Kidney epithelial cell (primary cell): Measurements from ENCODE around the gene ADH4. TPM values are rescaled to one million over a fixed set of nuclear protein-coding genes. Genes with fewer than 3 reads are reported as not detected.

Source experiments
- DNase-seq: peaks from one replicate; pipeline ENCODE4 v3.0.0-alpha.2; 2010; ENCODE audit warnings: low read depth
- H3K27me3 ChIP-seq: 2 replicates; pipeline ENCODE4 v1.6.0; 2011; ENCODE audit warnings: low read length; ENCODE audit not compliant: control insufficient read depth, insufficient read depth
- H3K36me3 ChIP-seq: 2 replicates; pipeline ENCODE4 v1.5.1; 2011; ENCODE audit warnings: low read length; ENCODE audit not compliant: control insufficient read depth, insufficient read depth
- H3K4me3 ChIP-seq: 2 replicates; pipeline ENCODE4 v1.5.1; 2011; ENCODE audit warnings: low read depth, mild to moderate bottlenecking, control low read depth, low read length
- total RNA-seq: library from RNA; depleted of rRNA; stranded (reverse); fragments of >200 nt; gene quantifications from 2 replicates; pipeline ENCODE4 v1.2.3, GENCODE V29; 2015
- TF ChIP-seq, protein P1 (sequence below): IDR thresholded peaks from 2 replicates; pipeline ENCODE4 v1.5.1; 2011; ENCODE audit warnings: mild to moderate bottlenecking, moderate library complexity, low read length, control low read depth, inconsistent platforms; ENCODE audit not compliant: insufficient read depth, poor library complexity, severe bottlenecking

ADH4 gene
- total RNA-seq, 1 donor from 2014 or later: not detected

DNA sequence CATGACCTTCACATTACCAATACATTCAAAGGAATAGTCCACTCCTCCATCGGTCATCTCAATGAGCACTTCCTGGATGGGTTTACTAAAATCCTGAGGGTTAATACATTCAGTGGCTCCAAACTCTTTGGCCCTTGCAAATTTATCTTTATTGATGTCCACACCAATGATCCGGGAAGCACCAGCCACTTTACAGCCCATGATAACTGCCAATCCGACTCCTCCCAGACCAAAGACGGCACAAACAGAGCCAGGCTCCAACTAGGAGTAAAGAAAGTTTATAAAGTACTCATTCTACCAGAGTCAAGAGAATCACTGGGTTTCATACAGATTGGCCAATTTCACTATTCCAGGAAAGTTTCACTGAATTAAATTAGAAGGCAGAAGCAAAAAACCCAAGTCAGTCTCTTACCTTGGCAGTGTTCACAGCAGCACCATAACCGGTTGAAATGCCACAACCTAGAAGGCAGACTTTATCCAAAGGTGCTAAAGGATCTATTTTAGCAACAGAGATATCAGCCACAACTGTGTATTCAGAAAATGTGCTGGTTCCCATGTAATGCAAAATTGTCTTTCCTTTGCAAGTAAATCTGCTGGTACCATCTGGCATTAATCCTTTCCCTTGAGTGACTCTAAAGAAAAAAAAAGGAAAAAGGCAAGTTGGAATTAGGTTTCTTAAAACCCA is 67.7 kb downstream of the ADH4 start:
- Histone ChIP-seq H3K27me3 (no peaks in the 10 kb centered on the region), H3K4me3 (no peak overlapping the region), H3K36me3 (peaks cover 4% of the 10 kb centered on the region)
- TF ChIP-seq, protein P1, sequence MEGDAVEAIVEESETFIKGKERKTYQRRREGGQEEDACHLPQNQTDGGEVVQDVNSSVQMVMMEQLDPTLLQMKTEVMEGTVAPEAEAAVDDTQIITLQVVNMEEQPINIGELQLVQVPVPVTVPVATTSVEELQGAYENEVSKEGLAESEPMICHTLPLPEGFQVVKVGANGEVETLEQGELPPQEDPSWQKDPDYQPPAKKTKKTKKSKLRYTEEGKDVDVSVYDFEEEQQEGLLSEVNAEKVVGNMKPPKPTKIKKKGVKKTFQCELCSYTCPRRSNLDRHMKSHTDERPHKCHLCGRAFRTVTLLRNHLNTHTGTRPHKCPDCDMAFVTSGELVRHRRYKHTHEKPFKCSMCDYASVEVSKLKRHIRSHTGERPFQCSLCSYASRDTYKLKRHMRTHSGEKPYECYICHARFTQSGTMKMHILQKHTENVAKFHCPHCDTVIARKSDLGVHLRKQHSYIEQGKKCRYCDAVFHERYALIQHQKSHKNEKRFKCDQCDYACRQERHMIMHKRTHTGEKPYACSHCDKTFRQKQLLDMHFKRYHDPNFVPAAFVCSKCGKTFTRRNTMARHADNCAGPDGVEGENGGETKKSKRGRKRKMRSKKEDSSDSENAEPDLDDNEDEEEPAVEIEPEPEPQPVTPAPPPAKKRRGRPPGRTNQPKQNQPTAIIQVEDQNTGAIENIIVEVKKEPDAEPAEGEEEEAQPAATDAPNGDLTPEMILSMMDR: no peak
- DNase-seq: no peak

DNA sequence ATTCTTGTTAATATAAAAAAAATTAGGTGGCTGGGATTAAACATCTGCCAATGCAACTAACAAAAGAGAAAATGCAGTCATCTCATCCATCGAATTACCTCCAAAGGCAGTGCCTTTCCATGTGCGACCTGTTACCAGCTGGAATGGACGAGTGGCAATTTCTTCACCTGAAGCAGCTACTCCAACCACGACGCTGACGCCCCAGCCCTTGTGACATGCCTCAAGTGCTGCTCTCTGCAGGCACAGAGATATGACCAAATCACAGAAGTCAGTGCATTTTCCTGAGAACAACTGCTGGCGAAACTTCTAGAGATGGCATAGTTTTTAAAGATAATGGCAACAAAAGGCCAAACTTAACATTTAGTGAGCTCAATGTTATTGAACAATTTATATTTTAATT is 69.3 kb downstream of the ADH4 start:
- TF ChIP-seq, protein P1: no peak
- Histone ChIP-seq H3K27me3 (no peaks in the 10 kb centered on the region), H3K36me3 (peaks cover 2% of the 10 kb centered on the region), H3K4me3 (no peak overlapping the region)
- no peak for DNase-seq

Other genes with a start within 250 kb of the ADH4 start
- gene EIF4E, start 215.2 kb downstream of the ADH4 start, total RNA-seq: 78.6 and 87.0 TPM in 2 replicates
- gene METAP1, start 148.6 kb downstream of the ADH4 start, total RNA-seq: 56.0 and 58.9 TPM in 2 replicates
- gene ADH5, start 55.5 kb downstream of the ADH4 start, total RNA-seq: 85.8 and 99.5 TPM in 2 replicates
- not detected in 2 replicates for gene ADH6, start 74.9 kb upstream of the ADH4 start, total RNA-seq
- not detected in 2 replicates for gene ADH1A, start 146.7 kb upstream of the ADH4 start, total RNA-seq
- 0.08 TPM in 1 of 2 replicates, not detected in the other for gene ADH1B, start 177.1 kb upstream of the ADH4 start, total RNA-seq
- gene ADH1C, start 208.4 kb upstream of the ADH4 start, total RNA-seq: 0.21 and 1.7 TPM in 2 replicates